OCI-LY3 (cell line): ENCODE results near the gene SMIM23.

Source experiments
- H2AFZ ChIP-seq: fragments of 200-600, 300-600 bp; shearing (Covaris generic); 2 replicates; pipeline ENCODE4 v1.6.0; 2014; ENCODE audit warnings: antibody characterized with exemption, low read depth, low read length
- H3K27ac ChIP-seq: fragments of 200-600, 300-600 bp; sonication (generic); 2 replicates; pipeline ENCODE4 v1.5.1; 2014; ENCODE audit warnings: mild to moderate bottlenecking, low read length, moderate library complexity, mixed read lengths
- H3K27me3 ChIP-seq: fragments of 200-600, 300-600 bp; sonication (generic); 2 replicates; pipeline ENCODE4 v1.6.1; 2014; ENCODE audit warnings: low read depth, low read length, mixed read lengths
- H3K36me3 ChIP-seq: fragments of 200-600, 300-600 bp; sonication (generic); replicated peaks from 2 replicates; pipeline ENCODE3; 2014; ENCODE audit warnings: low read depth, low read length, mixed read lengths
- H3K4me1 ChIP-seq: fragments of 300-600, 200-600 bp; sonication (generic); 2 replicates; pipeline ENCODE4 v1.6.1; 2014; ENCODE audit warnings: low read length, mixed read lengths
- H3K4me2 ChIP-seq: fragments of 200-600, 300-600 bp; sonication (generic); 2 replicates; pipeline ENCODE4 v1.6.1; 2014; ENCODE audit warnings: low read length, mixed read lengths
- H3K4me3 ChIP-seq: fragments of 300-600, 200-600 bp; sonication (generic); 2 replicates; pipeline ENCODE4 v1.5.1; 2014; ENCODE audit warnings: antibody characterized with exemption, mild to moderate bottlenecking, low read length, moderate library complexity
- H3K79me2 ChIP-seq: fragments of 300-600, 200-600 bp; shearing (Covaris generic); 2 replicates; pipeline ENCODE4 v1.6.1; 2014; ENCODE audit warnings: mild to moderate bottlenecking, low read length, mixed read lengths
- H3K9ac ChIP-seq: fragments of 300-600, 200-600 bp; shearing (Covaris generic); 2 replicates; pipeline ENCODE4 v1.6.0; 2014; ENCODE audit warnings: mild to moderate bottlenecking, low read length, moderate library complexity
- H3K9me3 ChIP-seq: fragments of 200-600, 300-600 bp; shearing (Covaris generic); 2 replicates; pipeline ENCODE4 v1.6.1; 2014; ENCODE audit warnings: low read length, mixed read lengths; ENCODE audit not compliant: insufficient read depth
- H4K20me1 ChIP-seq: fragments of 200-600, 300-600 bp; sonication (generic); 2 replicates; pipeline ENCODE4 v1.6.1; 2016; ENCODE audit warnings: low read length, mixed read lengths; ENCODE audit not compliant: insufficient read depth
- EZH2phosphoT487 ChIP-seq: fragments of 200-600 bp; shearing (Covaris generic); IDR thresholded peaks from 2 replicates; pipeline ENCODE4 v1.6.1; 2018; ENCODE audit warnings: antibody characterized with exemption, mixed run types, low read depth
- TF ChIP-seq, protein P1 (sequence below): fragments of 200-600, 300-600 bp; sonication (generic); IDR thresholded peaks from 2 replicates; pipeline ENCODE4 v1.5.1; 2014; ENCODE audit warnings: antibody characterized with exemption, low read length, low read depth

Gene SMIM23

DNA sequence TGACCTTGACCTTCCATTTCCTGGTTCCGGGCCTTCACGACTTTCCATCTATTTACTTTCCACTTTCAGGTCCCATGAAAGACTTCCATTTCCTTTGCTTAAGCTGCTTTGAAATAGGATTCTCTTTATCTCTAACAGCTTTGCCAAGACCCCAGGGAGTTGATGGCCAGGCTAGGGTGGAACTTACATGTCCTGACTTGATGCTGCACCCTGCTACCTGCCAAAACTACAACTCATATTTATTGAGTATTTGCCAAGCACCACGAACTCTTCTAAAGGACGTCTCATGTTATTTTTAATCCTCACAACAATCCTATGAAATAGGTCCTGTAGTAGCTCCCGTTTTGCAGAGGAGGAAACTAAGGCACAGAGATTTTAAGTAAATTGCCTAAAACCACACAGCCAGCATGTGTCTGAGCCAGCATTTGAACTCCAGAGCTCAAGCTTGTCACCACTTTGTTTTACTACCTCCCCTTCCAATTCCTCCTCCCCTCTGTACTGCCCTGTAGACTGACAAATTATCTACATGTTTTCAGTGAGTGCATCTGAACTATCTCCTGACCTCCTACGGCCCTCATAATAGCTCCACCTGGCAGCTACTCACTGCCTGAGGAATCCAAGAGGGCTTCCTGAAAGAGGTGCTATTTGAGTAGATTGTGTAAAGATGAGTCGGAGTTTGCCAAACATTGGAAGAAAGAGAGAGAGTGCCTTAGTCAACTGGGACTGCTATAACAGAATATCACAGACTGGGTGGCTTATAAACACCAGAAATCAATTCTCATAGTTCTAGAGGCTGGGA, 38.4 kb upstream of the SMIM23 start:
- no peaks in the 10 kb centered on the region for H4K20me1 ChIP-seq
- H3K79me2 ChIP-seq = no peaks in the 10 kb centered on the region
- TF ChIP-seq, protein P1, sequence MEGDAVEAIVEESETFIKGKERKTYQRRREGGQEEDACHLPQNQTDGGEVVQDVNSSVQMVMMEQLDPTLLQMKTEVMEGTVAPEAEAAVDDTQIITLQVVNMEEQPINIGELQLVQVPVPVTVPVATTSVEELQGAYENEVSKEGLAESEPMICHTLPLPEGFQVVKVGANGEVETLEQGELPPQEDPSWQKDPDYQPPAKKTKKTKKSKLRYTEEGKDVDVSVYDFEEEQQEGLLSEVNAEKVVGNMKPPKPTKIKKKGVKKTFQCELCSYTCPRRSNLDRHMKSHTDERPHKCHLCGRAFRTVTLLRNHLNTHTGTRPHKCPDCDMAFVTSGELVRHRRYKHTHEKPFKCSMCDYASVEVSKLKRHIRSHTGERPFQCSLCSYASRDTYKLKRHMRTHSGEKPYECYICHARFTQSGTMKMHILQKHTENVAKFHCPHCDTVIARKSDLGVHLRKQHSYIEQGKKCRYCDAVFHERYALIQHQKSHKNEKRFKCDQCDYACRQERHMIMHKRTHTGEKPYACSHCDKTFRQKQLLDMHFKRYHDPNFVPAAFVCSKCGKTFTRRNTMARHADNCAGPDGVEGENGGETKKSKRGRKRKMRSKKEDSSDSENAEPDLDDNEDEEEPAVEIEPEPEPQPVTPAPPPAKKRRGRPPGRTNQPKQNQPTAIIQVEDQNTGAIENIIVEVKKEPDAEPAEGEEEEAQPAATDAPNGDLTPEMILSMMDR = no peak
- TF ChIP-seq EZH2phosphoT487 = no peak
- H3K4me1 ChIP-seq = peaks cover 18% of the 10 kb centered on the region
- H3K27ac ChIP-seq = no peak overlapping the region
- peaks cover 3% of the 10 kb centered on the region for H3K9me3 ChIP-seq
- no peak overlapping the region for H3K9ac ChIP-seq
- H3K4me3 ChIP-seq = no peak overlapping the region
- no peak overlapping the region for H3K4me2 ChIP-seq
- no peak overlapping the region for H2AFZ ChIP-seq
- 0 out of 2 replicates have a peak, but pooled peaks cover 3% of the 10 kb centered on the region for H3K27me3 ChIP-seq
- peaks cover 3% of the 10 kb centered on the region for H3K36me3 ChIP-seq

DNA sequence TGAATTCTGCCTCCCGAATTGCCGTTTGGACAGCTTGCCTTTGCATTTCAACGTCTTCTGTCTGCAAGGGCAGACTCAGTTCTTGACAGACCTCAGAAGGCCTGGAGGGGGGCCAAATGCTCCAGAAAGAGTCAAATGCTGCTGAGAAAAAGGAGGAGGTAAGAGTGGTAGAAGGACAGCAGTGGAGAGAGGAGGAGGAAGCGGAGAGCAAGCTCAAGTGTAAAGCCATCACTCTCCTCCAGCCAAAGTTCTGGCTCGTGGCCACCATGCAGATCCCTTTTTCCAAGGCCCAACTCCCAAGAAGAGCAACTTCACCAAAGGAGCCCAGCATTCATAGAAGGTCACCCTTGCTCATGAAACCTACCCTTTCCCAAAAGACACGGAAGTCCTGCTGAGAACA, 36.9 kb upstream of the SMIM23 start:
- H4K20me1 ChIP-seq = no peaks in the 10 kb centered on the region
- H3K27me3 ChIP-seq = 0 out of 2 replicates have a peak, but pooled peaks cover 3% of the 10 kb centered on the region
- no peak for TF ChIP-seq EZH2phosphoT487
- TF ChIP-seq, protein P1 = no peak
- no peak overlapping the region for H3K27ac ChIP-seq
- H3K36me3 ChIP-seq = no peaks in the 10 kb centered on the region
- no peak overlapping the region for H3K4me2 ChIP-seq
- no peaks in the 10 kb centered on the region for H3K9me3 ChIP-seq
- no peak overlapping the region for H3K9ac ChIP-seq
- H2AFZ ChIP-seq = no peak overlapping the region
- peaks cover 3% of the 10 kb centered on the region for H3K4me1 ChIP-seq
- no peaks in the 10 kb centered on the region for H3K79me2 ChIP-seq
- no peak overlapping the region for H3K4me3 ChIP-seq

DNA sequence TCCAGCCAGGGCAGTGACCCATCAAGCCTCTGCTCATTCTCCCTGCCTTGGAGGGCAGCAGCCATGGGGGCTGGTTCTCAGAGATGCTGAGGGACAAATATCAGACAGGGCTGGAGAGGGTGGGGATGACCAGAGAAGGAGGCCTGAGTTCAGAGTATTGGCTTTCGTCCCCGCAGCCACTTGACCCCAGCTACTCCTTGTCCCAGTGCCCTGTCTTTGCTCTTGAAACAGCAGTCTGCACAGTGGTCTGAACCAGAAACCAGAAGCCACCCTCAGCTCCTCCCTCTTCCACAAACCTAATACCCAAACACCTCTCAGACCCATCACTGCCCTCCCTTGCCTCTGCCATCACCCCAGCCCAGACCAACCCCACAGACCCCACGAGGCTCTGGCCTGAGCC, 36.3 kb upstream of the SMIM23 start:
- H3K4me2 ChIP-seq = no peak overlapping the region
- H3K9me3 ChIP-seq = no peaks in the 10 kb centered on the region
- H3K4me1 ChIP-seq = no peaks in the 10 kb centered on the region; the same call in 1 of the 2 replicates
- TF ChIP-seq, protein P1 = no peak
- TF ChIP-seq EZH2phosphoT487 = no peak
- H3K27ac ChIP-seq = no peak overlapping the region
- H2AFZ ChIP-seq = no peak overlapping the region
- H3K36me3 ChIP-seq = no peaks in the 10 kb centered on the region
- no peak overlapping the region for H3K4me3 ChIP-seq
- H4K20me1 ChIP-seq = no peaks in the 10 kb centered on the region
- H3K79me2 ChIP-seq = no peaks in the 10 kb centered on the region
- 0 out of 2 replicates have a peak, but pooled peaks cover under 1% of the 10 kb centered on the region for H3K27me3 ChIP-seq
- H3K9ac ChIP-seq = no peak overlapping the region

DNA sequence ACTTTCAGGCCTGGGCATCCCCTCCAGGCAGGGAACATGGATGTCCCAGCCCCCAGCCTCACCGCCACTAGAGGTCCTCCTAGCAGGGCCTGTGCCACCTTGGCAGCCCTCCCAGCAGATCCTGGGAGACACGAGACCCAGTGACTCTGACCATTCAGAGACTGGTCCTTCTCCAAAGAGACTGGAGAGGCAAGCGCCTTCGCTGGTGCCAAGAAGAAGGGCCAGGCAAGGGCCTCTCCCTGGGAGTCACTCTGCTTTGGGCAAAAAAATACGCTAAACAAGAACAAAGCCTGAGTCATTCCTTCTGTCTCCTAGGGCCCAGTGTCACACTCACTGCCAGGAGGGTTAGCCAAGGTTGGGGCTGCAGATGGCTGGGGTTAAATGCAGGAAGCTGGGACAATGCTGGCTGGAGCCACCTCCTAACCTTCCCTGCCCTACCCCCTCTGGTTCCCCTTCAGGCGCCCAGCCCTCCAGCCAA, 35.3 kb upstream of the SMIM23 start:
- no peak overlapping the region for H3K27ac ChIP-seq
- H3K4me1 ChIP-seq = no peaks in the 10 kb centered on the region; the same call in 1 of the 2 replicates
- no peaks in the 10 kb centered on the region for H3K79me2 ChIP-seq
- H4K20me1 ChIP-seq = no peaks in the 10 kb centered on the region
- no peak overlapping the region; the same call in 1 of the 2 replicates for H2AFZ ChIP-seq
- no peaks in the 10 kb centered on the region for H3K9me3 ChIP-seq
- no peaks in the 10 kb centered on the region for H3K27me3 ChIP-seq
- H3K36me3 ChIP-seq = no peaks in the 10 kb centered on the region
- H3K9ac ChIP-seq = no peak overlapping the region
- TF ChIP-seq, protein P1 = 0 out of 2 replicates have a peak, but pooled peaks have one; percentile 38
- no peak for TF ChIP-seq EZH2phosphoT487
- H3K4me2 ChIP-seq = no peak overlapping the region
- H3K4me3 ChIP-seq = no peak overlapping the region
